GM08714 (cell line): ENCODE results near the gene ROBO4.
A peak's percentile ranks its signal among the peaks of the same experiment; 100 is the strongest.

ENCODE experiments used
- H3K4me3 ChIP-seq: fragments of 200-500 bp; sonication (Bioruptor generic); 2 replicates; pipeline ENCODE4 v1.5.1; 2014; ENCODE audit warnings: mild to moderate bottlenecking, low read length, inconsistent platforms
- ZNF274 ChIP-seq: IDR thresholded peaks from 2 replicates; pipeline ENCODE4 v1.6.1; 2012; ENCODE audit warnings: mild to moderate bottlenecking, low read depth, low read length

Gene ROBO4

GRCh38 chr11:124875943-124876817, 21.5 kb downstream of the ROBO4 start:
- peak overlapping the region; percentile 49; the same call in 1 of the 2 replicates for H3K4me3 ChIP-seq

GRCh38 chr11:124875401-124875800, 22.3 kb downstream of the ROBO4 start:
- no peak for TF ChIP-seq ZNF274
- no peak overlapping the region for H3K4me3 ChIP-seq

More at GRCh38 chr11:124875943-124876817, 21.5 kb downstream of the ROBO4 start:
- no peak for TF ChIP-seq ZNF274

- TF ChIP-seq ZNF274, result no peak
- H3K4me3 ChIP-seq, result no peak overlapping the region
Observed at GRCh38 chr11:124874571-124875255, 23.0 kb downstream of the ROBO4 start.

GRCh38 chr11:124873951-124874350, 23.7 kb downstream of the ROBO4 start:
- no peak for TF ChIP-seq ZNF274
- no peak overlapping the region for H3K4me3 ChIP-seq

GRCh38 chr11:124872741-124873140, 24.9 kb downstream of the ROBO4 start:
- no peak for TF ChIP-seq ZNF274
- H3K4me3 ChIP-seq, result no peak overlapping the region

- no peak for TF ChIP-seq ZNF274
- H3K4me3 ChIP-seq, result no peak overlapping the region
Observed at GRCh38 chr11:124872280-124872679, 25.4 kb downstream of the ROBO4 start.

- TF ChIP-seq ZNF274, result no peak
Observed at GRCh38 chr11:124870430-124870829, 27.2 kb downstream of the ROBO4 start.

GRCh38 chr11:124869856-124870387, 27.7 kb downstream of the ROBO4 start:
- no peak for TF ChIP-seq ZNF274
- H3K4me3 ChIP-seq, result no peak overlapping the region

More at GRCh38 chr11:124870430-124870829, 27.2 kb downstream of the ROBO4 start:
- no peak overlapping the region for H3K4me3 ChIP-seq

- no peak overlapping the region for H3K4me3 ChIP-seq
- TF ChIP-seq ZNF274, result no peak
Observed at GRCh38 chr11:124869331-124869730, 28.3 kb downstream of the ROBO4 start.

- TF ChIP-seq ZNF274, result no peak
- no peak overlapping the region for H3K4me3 ChIP-seq
Observed at GRCh38 chr11:124868331-124869274, 29.1 kb downstream of the ROBO4 start.

- H3K4me3 ChIP-seq, result no peak overlapping the region
- no peak for TF ChIP-seq ZNF274
Observed at GRCh38 chr11:124867700-124868099, 30.0 kb downstream of the ROBO4 start.

GRCh38 chr11:124865902-124866851, 31.5 kb downstream of the ROBO4 start:
- TF ChIP-seq ZNF274, result no peak
- no peak overlapping the region for H3K4me3 ChIP-seq

- TF ChIP-seq ZNF274, result no peak
- H3K4me3 ChIP-seq, result no peak within 1 kb of the TSS
Observed at GRCh38 chr11:124865181-124865901, 32.3 kb downstream of the ROBO4 start, which contains the start of gene ROBO3. ROBO3 (plus strand) TSS chr11:124865432; CDS start chr11:124865578, 146 bp downstream.
